HepG2 (cell line): ENCODE data around the gene PPP1R13B. TPM values are rescaled to one million over a fixed set of nuclear protein-coding genes. Genes with fewer than 3 reads are reported as not detected.

Experiments used
- ARID2 ChIP-seq: sonication (generic); formaldehyde crosslinking; IDR thresholded peaks from 2 replicates; pipeline ENCODE4 v1.8.1; 2022; ENCODE audit warnings: mild to moderate bottlenecking, missing genetic modification reagents, borderline replicate concordance
- CTCF ChIP-seq: sonication (generic); formaldehyde crosslinking; IDR thresholded peaks from 2 replicates; pipeline ENCODE4 v1.5.0; 2020; ENCODE audit warnings: mild to moderate bottlenecking, missing genetic modification reagents, moderate library complexity
- HES4 ChIP-seq: sonication (generic); formaldehyde crosslinking; IDR thresholded peaks from 2 replicates; pipeline ENCODE4 v1.9.0; 2021; ENCODE audit warnings: mild to moderate bottlenecking, missing genetic modification reagents, borderline replicate concordance
- HMGXB3 ChIP-seq: sonication (generic); formaldehyde crosslinking; IDR thresholded peaks from 2 replicates; pipeline ENCODE4 v1.4.0; 2020; ENCODE audit warnings: missing genetic modification reagents, borderline replicate concordance
- HNRNPLL ChIP-seq: fragments of 200-400 bp; formaldehyde crosslinking; IDR thresholded peaks from 2 replicates; pipeline ENCODE4 v1.6.1; 2017; ENCODE audit warnings: mild to moderate bottlenecking, low read depth, low read length; ENCODE audit not compliant: poor library complexity, severe bottlenecking
- IKZF4 ChIP-seq: sonication (generic); formaldehyde crosslinking; IDR thresholded peaks from 2 replicates; pipeline ENCODE4 v1.5.1; 2020; ENCODE audit warnings: borderline replicate concordance, mild to moderate bottlenecking, low read depth, missing genetic modification reagents; ENCODE audit errors: not compliant biosample characterization
- IRF9 ChIP-seq: sonication (generic); formaldehyde crosslinking; IDR thresholded peaks from 2 replicates; pipeline ENCODE4 v1.8.0; 2022; ENCODE audit warnings: missing genetic modification reagents, mild to moderate bottlenecking, borderline replicate concordance
- MBD4 ChIP-seq: IDR thresholded peaks from 2 replicates; pipeline ENCODE4 v1.6.1; 2012; ENCODE audit warnings: low read length, inconsistent platforms, borderline replicate concordance
- REXO4 ChIP-seq: sonication (generic); formaldehyde crosslinking; IDR thresholded peaks from 2 replicates; pipeline ENCODE4 v1.8.0; 2022; ENCODE audit warnings: missing genetic modification reagents, mild to moderate bottlenecking, borderline replicate concordance
- ZBTB2 ChIP-seq: sonication (generic); formaldehyde crosslinking; IDR thresholded peaks from 2 replicates; pipeline ENCODE4 v1.8.0; 2022; ENCODE audit warnings: low read depth, missing genetic modification reagents
- ZBTB21 ChIP-seq: sonication (generic); formaldehyde crosslinking; IDR thresholded peaks from 2 replicates; pipeline ENCODE4 v1.4.0; 2020; ENCODE audit warnings: missing genetic modification reagents
- ZBTB33 ChIP-seq: sonication (generic); formaldehyde crosslinking; IDR thresholded peaks from 2 replicates; pipeline ENCODE4 v1.4.0; 2020; ENCODE audit warnings: missing genetic modification reagents
- ZNF547 ChIP-seq: sonication (generic); formaldehyde crosslinking; IDR thresholded peaks from 2 replicates; pipeline ENCODE4 v1.5.1; 2020; ENCODE audit warnings: mild to moderate bottlenecking, missing genetic modification reagents
- ZNF572 ChIP-seq: sonication (generic); formaldehyde crosslinking; IDR thresholded peaks from 2 replicates; pipeline ENCODE4 v1.5.1; 2020; ENCODE audit warnings: mild to moderate bottlenecking, missing genetic modification reagents
- ZNF768 ChIP-seq: sonication (generic); formaldehyde crosslinking; IDR thresholded peaks from 2 replicates; pipeline ENCODE4 v1.4.0; 2020; ENCODE audit warnings: missing genetic modification reagents
- ZNF839 ChIP-seq: sonication (generic); formaldehyde crosslinking; IDR thresholded peaks from 2 replicates; pipeline ENCODE4 v1.4.0; 2020; ENCODE audit warnings: missing genetic modification reagents, mild to moderate bottlenecking, borderline replicate concordance
- polyA plus RNA-seq, 8 experiments: library from polyadenylated mRNA; depleted of rRNA in 3 of 8; stranded (reverse) in 7 of 8; unstranded in 1 of 8; fragments of >200 nt; fragmentation: Illumina TruSeq in 4 of 8; extraction: Trizol in 4 of 8; gene quantifications; 2 replicates each; pipeline versions ENCODE4 v1.2.1 to v1.2.3, GENCODE V29; 2011 to 2016; ENCODE audit warnings: low read depth in 4 of 8, missing spikeins in 1 of 8, mixed read lengths in 1 of 8; ENCODE audit not compliant: insufficient read depth in 1 of 8
- total RNA-seq, 5 experiments: library from RNA; depleted of rRNA; stranded (reverse); fragments of >200 nt; fragmentation: Illumina TruSeq; extraction: Trizol; gene quantifications; 2 replicates each; pipeline ENCODE4 v1.2.3, GENCODE V29; 2016; ENCODE audit warnings: low read depth in 1 of 5

The PPP1R13B gene
- total and polyA plus RNA-seq, 2 of the 13 experiments (the other 11 are each of a cell fraction or from before 2014, with no cell fraction given), result 4.6 to 9.4 TPM

- no peak for TF ChIP-seq HNRNPLL
- TF ChIP-seq ARID2 (CRISPR knock-in tag), result peak; percentile 85; the same call in 1 of the 2 replicates
- 0 out of 2 replicates have a peak, but pooled peaks have one; percentile 28 for TF ChIP-seq ZNF839 (CRISPR knock-in tag)
- peak; percentile 20; the same call in 1 of the 2 replicates for TF ChIP-seq ZNF547
- no peak for TF ChIP-seq REXO4 (CRISPR knock-in tag)
- TF ChIP-seq IRF9 (CRISPR knock-in tag), result no peak
- peak; percentile 86 for TF ChIP-seq ZNF768
- TF ChIP-seq HMGXB3 (CRISPR knock-in tag), result 0 out of 2 replicates have a peak, but pooled peaks have one; percentile 27
- TF ChIP-seq IKZF4 (CRISPR knock-in tag), result no peak
- TF ChIP-seq HES4 (CRISPR knock-in tag), result peak; percentile 69; the same call in 1 of the 2 replicates
- TF ChIP-seq MBD4, result no peak
- no peak for TF ChIP-seq ZBTB2 (CRISPR knock-in tag)
- TF ChIP-seq ZBTB21 (CRISPR knock-in tag), result no peak
- peak; percentile 69 for TF ChIP-seq CTCF (CRISPR knock-in tag)
- TF ChIP-seq ZBTB33, result 0 out of 2 replicates have a peak, but pooled peaks have one; percentile 32
- TF ChIP-seq ZNF572 (CRISPR knock-in tag), result no peak
These were observed 39.2 kb upstream of the PPP1R13B start (continued) for GRCh38 chr14:103886304-103887169.
